Ovary (tissue), 3 donors: ENCODE measurements around the gene DNAJC1.

Experiments
- CTCF ChIP-seq, 3 donors: fragments of 450-650 bp in 2 of 3; fragments of 200-600 bp in 1 of 3; IDR thresholded peaks; one replicate each; pipeline versions ENCODE4 v1.5.1 to v1.8.0; 2016 to 2022; ENCODE audit warnings: antibody characterized with exemption in 3 of 3, mild to moderate bottlenecking in 1 of 3
- EP300 ChIP-seq: sonication (generic); formaldehyde crosslinking; IDR thresholded peaks from one replicate; pipeline ENCODE4 v1.6.1; 2017; ENCODE audit warnings: antibody characterized with exemption
- POLR2A ChIP-seq: fragments of 450-650 bp; IDR thresholded peaks from one replicate; pipeline ENCODE4 v1.6.1; 2017; ENCODE audit warnings: antibody characterized with exemption, mild to moderate bottlenecking, moderate library complexity
- donor health status: DM: no; HTN: no; CAD: no.

DNA sequence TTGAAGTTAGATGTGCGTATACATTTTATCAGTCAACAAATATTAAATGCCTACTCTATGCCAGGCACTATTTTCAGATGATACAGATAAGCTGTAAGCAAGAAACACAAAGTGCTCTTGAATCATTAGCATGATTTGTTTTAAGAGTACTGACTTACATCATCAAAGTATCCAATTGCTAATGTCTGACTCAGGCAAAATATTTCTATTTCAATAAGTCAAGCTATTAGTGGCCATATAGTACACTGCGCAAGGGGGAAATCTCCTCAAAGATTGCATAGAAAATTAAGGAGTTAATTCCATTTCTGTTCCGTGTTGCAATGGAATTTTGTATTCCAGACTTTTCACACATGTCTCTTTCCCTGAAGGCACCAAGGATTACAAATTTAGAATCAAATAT lies 46.1 kb upstream of the DNAJC1 start:
- TF ChIP-seq CTCF (IDR thresholded peaks at IDR 0.05) = no peak
- no peak for TF ChIP-seq POLR2A
- no peak for TF ChIP-seq EP300
